Tibial nerve (tissue), 4 donors: Measurements from ENCODE around the gene AKAP9.

Experiments used
- CTCF ChIP-seq, 5 experiments: fragments of 200-600 bp in 3 of 5; fragments of 450-650 bp in 2 of 5; sonication (generic) in 3 of 5; IDR thresholded peaks; one replicate each; pipeline ENCODE4 v1.5.1; 2016 to 2019; ENCODE audit warnings: antibody characterized with exemption in 5 of 5, mild to moderate bottlenecking in 3 of 5, moderate library complexity in 2 of 5
- EP300 ChIP-seq, 2 donors: sonication (generic); formaldehyde crosslinking; IDR thresholded peaks; one replicate each; pipeline ENCODE4 v1.6.1; 2017; ENCODE audit warnings: antibody characterized with exemption in 2 of 2, mild to moderate bottlenecking in 1 of 2
- POLR2A ChIP-seq, 2 donors: fragments of 450-650 bp; IDR thresholded peaks; one replicate each; pipeline ENCODE4 v1.6.1; 2017; ENCODE audit warnings: antibody characterized with exemption in 2 of 2, mild to moderate bottlenecking in 2 of 2, moderate library complexity in 2 of 2

- TF ChIP-seq CTCF (IDR thresholded peaks at IDR 0.05) (no peak), POLR2A (IDR thresholded peaks at IDR 0.05) (no peak), EP300 (IDR thresholded peaks at IDR 0.05) (no peak)
Measured at GRCh38 chr7:92116949-92117348, 176.3 kb downstream of the AKAP9 start.
